ENCODE results near the gene HOXA11.

DNA sequence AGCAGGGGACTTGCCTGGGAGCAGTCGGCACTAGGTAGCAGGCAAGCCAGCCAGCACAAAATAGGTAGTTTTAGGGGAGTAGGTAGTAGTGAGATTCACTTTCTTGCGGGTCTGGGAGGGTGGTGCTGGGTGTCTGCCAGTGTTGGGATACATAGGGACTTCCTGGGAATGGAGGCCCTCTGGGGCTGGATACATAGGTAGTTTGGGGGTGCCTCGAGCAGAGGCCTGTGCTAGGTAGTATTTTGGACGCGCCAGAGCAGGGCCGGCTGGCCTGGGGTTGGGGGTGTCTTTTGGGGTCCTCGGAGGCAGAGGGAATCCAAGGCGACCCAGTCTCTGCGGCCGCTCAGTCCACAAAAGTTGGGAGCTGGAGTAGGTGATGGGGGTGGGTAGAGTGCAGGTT, 30.7 kb downstream of the HOXA11 start:
- TF ChIP-seq POLR2A (IDR thresholded peaks at IDR 0.05), result no peak
- TF ChIP-seq, protein P1, sequence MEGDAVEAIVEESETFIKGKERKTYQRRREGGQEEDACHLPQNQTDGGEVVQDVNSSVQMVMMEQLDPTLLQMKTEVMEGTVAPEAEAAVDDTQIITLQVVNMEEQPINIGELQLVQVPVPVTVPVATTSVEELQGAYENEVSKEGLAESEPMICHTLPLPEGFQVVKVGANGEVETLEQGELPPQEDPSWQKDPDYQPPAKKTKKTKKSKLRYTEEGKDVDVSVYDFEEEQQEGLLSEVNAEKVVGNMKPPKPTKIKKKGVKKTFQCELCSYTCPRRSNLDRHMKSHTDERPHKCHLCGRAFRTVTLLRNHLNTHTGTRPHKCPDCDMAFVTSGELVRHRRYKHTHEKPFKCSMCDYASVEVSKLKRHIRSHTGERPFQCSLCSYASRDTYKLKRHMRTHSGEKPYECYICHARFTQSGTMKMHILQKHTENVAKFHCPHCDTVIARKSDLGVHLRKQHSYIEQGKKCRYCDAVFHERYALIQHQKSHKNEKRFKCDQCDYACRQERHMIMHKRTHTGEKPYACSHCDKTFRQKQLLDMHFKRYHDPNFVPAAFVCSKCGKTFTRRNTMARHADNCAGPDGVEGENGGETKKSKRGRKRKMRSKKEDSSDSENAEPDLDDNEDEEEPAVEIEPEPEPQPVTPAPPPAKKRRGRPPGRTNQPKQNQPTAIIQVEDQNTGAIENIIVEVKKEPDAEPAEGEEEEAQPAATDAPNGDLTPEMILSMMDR (IDR thresholded peaks at IDR 0.05), result no peak
- TF ChIP-seq POLR2AphosphoS5 (IDR thresholded peaks at IDR 0.05), result no peak
